Myometrial cell (primary cell): ENCODE results near the gene C1orf141. TPM values are rescaled to one million over a fixed set of nuclear protein-coding genes. Genes with fewer than 3 reads are reported as not detected.

Source experiments
- total RNA-seq: library from RNA; depleted of rRNA; stranded (reverse); fragments of >200 nt; gene quantifications from 2 replicates; pipeline ENCODE4 v1.2.3, GENCODE V29; 2015

Gene C1orf141
- not detected in 2 replicates for total RNA-seq

GRCh38 chr1:67134695-67135094 lies at the start of gene C1orf141:
C1orf141 (minus strand) TSS chr1:67134970; CDS start chr1:67127240, 7,730 bp downstream.

GRCh38 chr1:67166196-67166595 lies 31.4 kb upstream of the C1orf141 start, which contains the start of gene IL23R:
IL23R (plus strand) TSS chr1:67166454; CDS start chr1:67168121, 1,667 bp downstream.

GRCh38 chr1:67053785-67054772 lies 80.7 kb downstream of the C1orf141 start, which contains the start of gene SLC35D1:
SLC35D1 (minus strand) TSS chr1:67054148; CDS start chr1:67054013, 135 bp downstream.

Other genes starting within 250 kb of the C1orf141 start
- gene DNAI4, start 210.1 kb downstream of the C1orf141 start, total RNA-seq: 4.6 and 5.3 TPM in 2 replicates
- 15.6 and 21.6 TPM in 2 replicates for gene MIER1, start 210.0 kb downstream of the C1orf141 start, total RNA-seq
- 13.0 and 17.4 TPM in 2 replicates for gene SLC35D1, start 80.8 kb downstream of the C1orf141 start, total RNA-seq
- not detected in 2 replicates for gene IL23R, start 31.5 kb upstream of the C1orf141 start, total RNA-seq
- not detected in 2 replicates for gene IL12RB2, start 172.9 kb upstream of the C1orf141 start, total RNA-seq